AG04449 (cell line): ENCODE results near the gene CADM1.

ENCODE experiments used
- CTCF ChIA-PET: fragments of 350-600 bp; formaldehyde crosslinking; extraction: SDS; loops from one replicate; lab custom pipeline; 2021; ENCODE audit warnings: antibody characterized with exemption; lab: Yijun Ruan, JAX
- POLR2A ChIA-PET: fragments of 400-600, 350-600 bp; formaldehyde crosslinking; extraction: SDS; loops from one replicate; lab custom pipeline; 2020; ENCODE audit warnings: antibody characterized with exemption, inconsistent platforms; lab: Yijun Ruan, JAX
- DNase-seq: peaks from one replicate; pipeline ENCODE4 v3.0.0-alpha.2; 2010; ENCODE audit warnings: low read depth, low spot score
- H3K4me3 ChIP-seq: 2 replicates; pipeline ENCODE4 v1.5.1; 2011; ENCODE audit warnings: low read depth, mild to moderate bottlenecking, control low read depth, low read length
- TF ChIP-seq, protein P1 (sequence below): IDR thresholded peaks from one replicate; pipeline ENCODE4 v1.5.1; 2011; ENCODE audit warnings: mild to moderate bottlenecking, moderate library complexity, low read length, control low read depth, inconsistent platforms; ENCODE audit not compliant: insufficient read depth; ENCODE audit errors: missing control alignments

Gene CADM1

DNA sequence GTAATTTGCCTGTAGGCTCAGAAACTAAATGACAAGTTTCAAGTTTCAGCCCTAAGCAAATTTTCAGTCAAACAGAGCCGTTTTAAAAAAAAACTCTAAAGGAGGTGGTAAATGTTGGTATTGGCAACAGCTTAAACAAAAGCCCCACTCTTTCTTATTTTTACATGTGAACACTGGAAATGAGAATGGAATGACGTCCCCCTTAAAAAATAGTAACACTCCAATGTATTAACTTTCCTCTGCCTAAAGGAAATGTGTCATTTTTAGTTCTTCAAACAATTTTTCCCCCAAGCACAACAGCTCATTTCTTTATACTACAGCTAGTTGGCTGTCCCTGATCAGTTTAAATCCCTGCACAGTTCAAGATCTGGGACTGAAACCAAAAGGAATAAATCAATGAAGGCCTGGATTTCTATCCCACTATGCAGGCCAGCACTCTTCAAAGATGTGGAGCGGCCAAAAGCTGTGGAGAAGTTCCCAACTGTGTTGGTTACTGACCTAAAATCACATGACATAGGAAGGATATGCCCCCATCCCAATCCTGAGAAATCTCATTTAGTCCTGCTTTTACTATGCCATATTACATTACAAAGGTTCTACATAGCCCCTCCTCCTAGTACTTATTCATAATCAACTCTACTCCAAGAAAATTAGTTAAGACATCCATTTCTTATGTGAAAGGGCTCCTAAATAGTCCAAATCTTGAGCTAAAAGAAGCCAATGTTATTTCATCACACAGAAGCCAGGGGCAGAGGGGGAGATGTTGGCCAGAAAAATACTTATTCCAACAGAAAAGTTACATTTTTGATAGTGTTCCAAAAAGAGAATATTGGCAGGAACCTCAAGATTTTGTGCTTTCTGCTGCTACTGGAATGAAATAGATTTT lies 95.9 kb downstream of the CADM1 start:
- ChIA-PET CTCF (interaction anchor here (0.9 to 1.1 kb wide), 4 partner anchors 23 to 162 kb away, joined by 3 to 4 read pairs (median 3); no protein-coding TSS in a partner anchor), POLR2A (interaction anchor here (0.6 kb wide), 2 partner anchors 15 to 1295 kb away, joined by 3 to 6 read pairs; no protein-coding TSS in a partner anchor)
- TF ChIP-seq, protein P1, sequence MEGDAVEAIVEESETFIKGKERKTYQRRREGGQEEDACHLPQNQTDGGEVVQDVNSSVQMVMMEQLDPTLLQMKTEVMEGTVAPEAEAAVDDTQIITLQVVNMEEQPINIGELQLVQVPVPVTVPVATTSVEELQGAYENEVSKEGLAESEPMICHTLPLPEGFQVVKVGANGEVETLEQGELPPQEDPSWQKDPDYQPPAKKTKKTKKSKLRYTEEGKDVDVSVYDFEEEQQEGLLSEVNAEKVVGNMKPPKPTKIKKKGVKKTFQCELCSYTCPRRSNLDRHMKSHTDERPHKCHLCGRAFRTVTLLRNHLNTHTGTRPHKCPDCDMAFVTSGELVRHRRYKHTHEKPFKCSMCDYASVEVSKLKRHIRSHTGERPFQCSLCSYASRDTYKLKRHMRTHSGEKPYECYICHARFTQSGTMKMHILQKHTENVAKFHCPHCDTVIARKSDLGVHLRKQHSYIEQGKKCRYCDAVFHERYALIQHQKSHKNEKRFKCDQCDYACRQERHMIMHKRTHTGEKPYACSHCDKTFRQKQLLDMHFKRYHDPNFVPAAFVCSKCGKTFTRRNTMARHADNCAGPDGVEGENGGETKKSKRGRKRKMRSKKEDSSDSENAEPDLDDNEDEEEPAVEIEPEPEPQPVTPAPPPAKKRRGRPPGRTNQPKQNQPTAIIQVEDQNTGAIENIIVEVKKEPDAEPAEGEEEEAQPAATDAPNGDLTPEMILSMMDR: no peak
- peak; percentile 9 for DNase-seq
- no peak overlapping the region for H3K4me3 ChIP-seq

DNA sequence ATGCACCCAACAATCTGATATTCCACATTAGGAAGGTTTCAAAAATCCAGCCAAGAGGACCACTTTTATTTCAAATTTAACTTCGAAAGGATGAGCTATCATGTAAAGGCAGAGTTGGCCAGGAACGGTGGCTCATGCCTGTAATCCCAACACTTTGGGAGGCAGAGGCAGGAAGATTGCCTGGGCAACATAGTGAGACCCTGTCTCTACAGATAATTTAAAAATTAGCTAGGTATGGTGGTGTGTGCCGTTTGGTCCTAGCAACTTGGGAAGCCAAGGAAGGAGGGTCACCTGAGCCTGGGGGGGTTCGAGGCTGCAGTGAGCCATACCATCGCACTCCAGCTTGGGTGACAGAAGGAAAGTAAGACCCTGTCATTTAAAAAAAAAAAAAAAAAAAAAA lies 96.7 kb downstream of the CADM1 start:
- CTCF ChIA-PET: interaction anchor here (0.9 to 1.1 kb wide), 4 partner anchors 22 to 161 kb away, joined by 3 to 4 read pairs (median 3); no protein-coding TSS in a partner anchor

DNA sequence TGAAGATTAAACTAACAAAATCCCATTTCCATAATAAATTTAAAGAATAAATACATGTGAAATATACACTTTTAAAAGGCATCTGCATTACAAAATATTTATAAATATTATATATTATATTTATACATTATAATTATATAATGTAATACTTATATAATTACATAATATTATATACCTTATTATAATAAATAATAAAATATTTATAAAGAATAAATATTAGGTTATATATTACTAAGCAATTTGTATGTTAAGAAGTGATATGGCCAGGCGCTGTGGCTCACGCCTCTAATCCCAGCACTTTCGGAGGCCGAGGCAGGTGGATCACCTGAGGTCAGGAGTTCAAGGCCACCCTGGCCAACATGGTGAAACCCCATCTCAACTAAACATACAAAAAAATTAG lies 97.8 kb downstream of the CADM1 start:
- H3K4me3 ChIP-seq: no peak overlapping the region
- no peak for DNase-seq
- TF ChIP-seq, protein P1: no peak
- CTCF ChIA-PET: no interaction called here
- POLR2A ChIA-PET: no interaction called here

More for the DNA sequence above, 96.7 kb downstream of the CADM1 start:
- POLR2A ChIA-PET: no interaction called here
- no peak overlapping the region for H3K4me3 ChIP-seq
- DNase-seq: no peak
- TF ChIP-seq, protein P1: no peak

DNA sequence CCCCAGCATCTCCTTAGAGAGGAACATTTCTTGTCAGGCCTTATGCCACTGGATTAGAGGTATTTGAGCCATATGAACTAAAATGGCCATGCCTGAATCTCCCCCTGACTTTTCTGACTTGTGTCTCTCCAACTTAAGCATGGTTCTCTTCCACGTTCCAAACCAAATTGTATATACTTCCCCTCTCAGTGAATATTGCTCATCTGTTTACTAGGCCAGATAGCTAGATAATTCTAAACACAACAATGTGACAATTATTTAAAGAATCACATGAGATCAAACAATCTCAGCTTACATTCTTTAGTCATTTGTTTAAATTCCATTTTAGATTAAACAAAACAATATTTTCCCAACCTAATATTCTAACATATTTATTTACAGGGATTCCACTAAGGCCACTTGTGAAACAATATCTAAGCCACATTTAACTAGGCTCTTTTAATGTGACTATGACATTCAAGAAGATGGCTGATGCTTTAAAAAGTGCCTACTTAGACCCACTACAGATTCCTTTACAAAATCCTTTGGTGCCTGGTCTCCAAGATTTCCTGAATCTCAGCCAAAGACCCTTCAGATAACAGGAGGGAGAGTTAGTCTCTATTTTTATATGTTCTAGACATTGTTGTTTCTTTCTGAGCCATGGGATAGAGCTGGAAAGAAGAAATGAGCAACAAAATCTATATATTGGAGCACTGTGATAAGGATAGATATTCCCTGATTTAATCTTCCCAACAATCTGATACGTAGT lies 105.7 kb downstream of the CADM1 start:
- no peak overlapping the region for H3K4me3 ChIP-seq
- ChIA-PET CTCF (no interaction called here), POLR2A (no interaction called here)
- DNase-seq: no peak
- TF ChIP-seq, protein P1: no peak

DNA sequence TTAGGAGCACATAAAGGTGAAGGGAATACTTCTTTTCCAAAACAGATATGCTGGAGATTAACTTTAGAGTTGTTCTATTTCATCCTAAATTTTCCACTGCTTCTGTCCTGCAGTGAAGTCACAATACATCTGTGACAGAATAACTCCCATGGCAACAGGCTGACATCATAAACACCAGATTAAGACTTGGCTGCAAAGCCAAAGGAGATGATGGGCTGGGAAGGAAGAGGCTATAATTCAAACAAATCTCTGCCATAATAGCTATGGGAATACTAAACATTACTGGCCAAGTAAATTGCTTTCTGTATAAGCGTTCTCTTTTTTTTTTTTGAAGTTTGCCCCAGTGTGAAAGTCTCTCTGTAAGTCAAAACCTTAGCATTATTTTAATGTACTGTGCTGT lies 107.7 kb downstream of the CADM1 start:
- no peak for DNase-seq
- ChIA-PET POLR2A (no interaction called here), CTCF (no interaction called here)
- H3K4me3 ChIP-seq: no peak overlapping the region
- TF ChIP-seq, protein P1: no peak
